Common myeloid progenitor, CD34-positive (primary cell): ENCODE data around the gene ATXN7.

ENCODE experiments used
- CTCF ChIA-PET: fragments of 350-600 bp; sonication (Branson Sonifier 250); formaldehyde crosslinking; loops from one replicate; lab custom pipeline; 2021; ENCODE audit warnings: antibody characterized with exemption; lab: Charles Lee
- POLR2A ChIA-PET: fragments of 350-600 bp; sonication (Branson Sonifier 250); formaldehyde crosslinking; loops from one replicate; lab custom pipeline; 2021; ENCODE audit warnings: antibody characterized with exemption; lab: Charles Lee
- DNase-seq, 3 donors: peaks; one replicate each; pipeline versions ENCODE4 v3.0.0 to v3.0.0-alpha.2; 2013
- H3K27ac ChIP-seq, 2 experiments: 1 replicate in 1 of 2; 2 replicates in 1 of 2; pipeline ENCODE4 v1.7.0; 2013; ENCODE audit warnings: inconsistent platforms in 2 of 2, low read length in 2 of 2, mild to moderate bottlenecking in 2 of 2, low read depth in 1 of 2, moderate library complexity in 1 of 2; ENCODE audit not compliant: severe bottlenecking in 2 of 2, insufficient read depth in 1 of 2, poor library complexity in 1 of 2
- H3K27me3 ChIP-seq, 5 experiments: replicated peaks in 2 of 5; 1 replicate in 3 of 5; 2 replicates in 2 of 5; pipeline versions ENCODE4 v1.6.1 to v1.7.0; 2013; ENCODE audit warnings: low read length in 4 of 5, mild to moderate bottlenecking in 2 of 5, moderate library complexity in 2 of 5, inconsistent platforms in 1 of 5; ENCODE audit not compliant: insufficient read depth in 5 of 5, control insufficient read depth in 4 of 5
- H3K36me3 ChIP-seq, 4 experiments: 1 replicate in 2 of 4; 2 replicates in 2 of 4; pipeline versions ENCODE4 v1.6.1 to v1.7.0; 2013; ENCODE audit warnings: low read length in 3 of 4, control low read depth in 1 of 4, mild to moderate bottlenecking in 1 of 4; ENCODE audit not compliant: control insufficient read depth in 4 of 4, insufficient read depth in 4 of 4
- H3K4me1 ChIP-seq, 4 experiments: 1 replicate in 3 of 4; 2 replicates in 1 of 4; pipeline versions ENCODE4 v1.6.1 to v1.7.1; 2013; ENCODE audit warnings: low read length in 3 of 4, mild to moderate bottlenecking in 3 of 4, control low read depth in 1 of 4, inconsistent platforms in 1 of 4, moderate library complexity in 1 of 4; ENCODE audit not compliant: control insufficient read depth in 4 of 4, insufficient read depth in 4 of 4; ENCODE audit errors: control extremely low read depth in 1 of 4
- H3K4me3 ChIP-seq, 7 experiments: 1 replicate in 4 of 7; 2 replicates in 3 of 7; pipeline versions ENCODE4 v1.5.1 to v1.7.0; 2013; ENCODE audit warnings: mild to moderate bottlenecking in 7 of 7, low read length in 6 of 7, moderate library complexity in 6 of 7, inconsistent platforms in 2 of 7, low read depth in 2 of 7, control low read depth in 1 of 7; ENCODE audit not compliant: insufficient read depth in 4 of 7, control insufficient read depth in 1 of 7; ENCODE audit errors: extremely low read depth in 1 of 7
- H3K9me3 ChIP-seq, 5 experiments: 1 replicate in 4 of 5; 2 replicates in 1 of 5; pipeline versions ENCODE4 v1.6.1 to v1.7.1; 2013; ENCODE audit warnings: low read length in 4 of 5, mild to moderate bottlenecking in 2 of 5, inconsistent platforms in 1 of 5, low read depth in 1 of 5, moderate library complexity in 1 of 5; ENCODE audit not compliant: control insufficient read depth in 4 of 5, insufficient read depth in 2 of 5; ENCODE audit errors: control extremely low read depth in 1 of 5
- WGBS: methylation state at CpG from one replicate; pipeline ENCODE4 v1.1.5; 2013; ENCODE audit not compliant: insufficient coverage; 5-methylcytosine and 5-hydroxymethylcytosine counted together

ATXN7 gene

DNA sequence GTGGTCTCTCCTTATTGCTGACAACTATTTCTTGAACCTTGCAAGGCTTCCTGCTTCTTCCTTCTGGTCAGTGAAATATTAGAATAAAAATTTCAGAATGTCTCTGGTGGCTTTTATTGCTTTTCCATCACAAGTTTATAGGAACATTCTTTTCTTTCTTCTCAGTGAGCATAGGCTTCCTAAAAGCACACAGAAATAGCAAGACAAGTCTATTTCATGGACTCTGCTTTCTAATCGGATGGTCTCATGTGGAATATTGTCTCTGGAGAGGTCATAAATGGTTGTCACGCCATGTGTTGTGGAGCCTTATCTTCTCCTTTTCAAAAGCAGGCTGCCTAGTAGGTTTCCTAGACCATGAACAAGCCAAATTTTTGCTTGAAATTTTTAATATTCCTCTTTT, 169.4 kb downstream of the ATXN7 start:
- Histone ChIP-seq H3K36me3 (no peaks in the 10 kb centered on the region), H3K4me1 (peaks cover 0 to 4% (median 3%) of the 10 kb centered on the region in 4 experiments), H3K27ac (no peak overlapping the region), H3K4me3 (no peak overlapping the region), H3K9me3 (peaks cover 0 to 2% (median 0%) of the 10 kb centered on the region in 5 experiments), H3K27me3 (peaks cover 7 to 32% (median 25%) of the 10 kb centered on the region in 5 experiments)
- ChIA-PET POLR2A (no interaction called here), CTCF (interaction anchor here (0.7 to 1.8 kb wide), 5 partner anchors 16 to 452 kb away, joined by 3 to 15 read pairs (median 3); no protein-coding TSS in a partner anchor)
- 100% methylated on average over 2 of the region's 2 CpGs for WGBS
- DNase-seq = no peak

DNA sequence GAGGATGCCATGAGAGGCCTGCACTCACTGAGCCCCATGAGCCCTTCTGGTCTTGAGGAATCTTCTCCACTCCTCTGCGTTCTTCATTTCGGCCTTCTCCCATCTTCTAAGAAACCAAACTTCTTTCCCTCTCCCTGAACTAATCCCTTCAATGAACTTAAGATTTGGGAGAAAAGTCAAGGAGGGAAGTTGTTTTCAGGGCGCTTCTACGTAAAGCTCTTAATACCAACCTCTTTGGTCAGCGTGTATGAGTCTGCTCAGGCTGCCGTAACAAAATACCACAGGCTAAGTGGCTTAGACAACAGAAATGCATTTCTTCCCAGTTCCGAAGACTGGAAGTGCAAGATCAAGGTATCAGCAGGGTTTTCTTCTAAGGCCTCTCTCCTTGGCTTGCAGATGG, 173.4 kb downstream of the ATXN7 start:
- ChIA-PET POLR2A (no interaction called here), CTCF (no interaction called here)

DNA sequence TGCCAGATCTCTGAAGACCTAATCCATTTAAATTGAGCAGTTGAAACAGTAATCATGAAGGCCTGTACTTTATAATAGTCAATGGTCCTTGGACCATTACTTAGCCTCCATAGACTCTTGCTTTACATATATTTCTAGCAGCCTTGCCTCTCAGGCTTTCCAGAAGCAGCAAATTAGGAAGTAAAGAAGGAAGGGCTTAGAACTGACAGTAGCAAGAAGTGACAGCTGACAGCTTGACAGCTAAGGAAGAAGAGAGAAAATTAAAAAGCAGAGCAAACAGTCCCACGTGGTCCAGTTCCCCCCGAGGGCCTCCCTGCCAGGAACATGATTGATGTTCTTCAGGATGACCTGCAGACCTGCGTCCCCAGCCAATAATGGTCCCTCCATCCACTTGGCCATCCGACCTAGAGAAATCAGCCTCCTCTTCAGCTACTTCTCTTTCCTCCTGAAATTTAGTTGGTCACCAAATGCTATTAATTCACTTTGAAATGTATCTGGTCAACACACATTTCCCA, 174.6 kb downstream of the ATXN7 start:
- WGBS = 48% methylated on average over 4 of the region's 4 CpGs
- POLR2A ChIA-PET = no interaction called here
- H3K36me3 ChIP-seq = no peaks in the 10 kb centered on the region

More for the DNA sequence above, 173.4 kb downstream of the ATXN7 start:
- no peak for DNase-seq
- 96% methylated on average over 5 of the region's 7 CpGs for WGBS
- Histone ChIP-seq H3K36me3 (no peaks in the 10 kb centered on the region), H3K27me3 (peaks cover 5 to 22% (median 18%) of the 10 kb centered on the region in 5 experiments), H3K9me3 (peaks cover 0 to 2% (median 0%) of the 10 kb centered on the region in 5 experiments), H3K4me3 (no peak overlapping the region), H3K4me1 (no peaks in the 10 kb centered on the region), H3K27ac (no peak overlapping the region)

GRCh38 chr3:64039332-64039731, 175.7 kb downstream of the ATXN7 start:
- CTCF ChIA-PET = interaction anchor here (1.1 kb wide), 1 partner anchor 445 kb away, joined by 4 read pairs; no protein-coding TSS in a partner anchor
- DNase-seq = no peak
- no peaks in the 10 kb centered on the region for H3K4me1 ChIP-seq
- POLR2A ChIA-PET = no interaction called here
- H3K27me3 ChIP-seq = peaks cover 5 to 23% (median 13%) of the 10 kb centered on the region in 5 experiments
- H3K27ac ChIP-seq = no peak overlapping the region
- no peak overlapping the region for H3K4me3 ChIP-seq
- H3K9me3 ChIP-seq = no peaks in the 10 kb centered on the region
- 92% methylated on average over 2 of the region's 4 CpGs for WGBS
- no peaks in the 10 kb centered on the region for H3K36me3 ChIP-seq

More for the DNA sequence above, 174.6 kb downstream of the ATXN7 start:
- H3K4me3 ChIP-seq = no peak overlapping the region
- no peaks in the 10 kb centered on the region for H3K4me1 ChIP-seq
- CTCF ChIA-PET = interaction anchor here (0.7 to 1.3 kb wide), 3 partner anchors 15 to 446 kb away, joined by 3 to 4 read pairs (median 3); partner anchors contain the start of gene PSMD6
- no peak for DNase-seq
- no peak overlapping the region for H3K27ac ChIP-seq
- peaks cover 0 to 2% (median 0%) of the 10 kb centered on the region in 5 experiments for H3K9me3 ChIP-seq
- H3K27me3 ChIP-seq = peaks cover 5 to 20% (median 15%) of the 10 kb centered on the region in 5 experiments

GRCh38 chr3:64039981-64040733, 176.5 kb downstream of the ATXN7 start:
- DNase-seq = no peak
- H3K4me3 ChIP-seq = no peak overlapping the region
- H3K4me1 ChIP-seq = no peaks in the 10 kb centered on the region
- H3K27me3 ChIP-seq = peaks cover 5 to 20% (median 12%) of the 10 kb centered on the region in 5 experiments
- ChIA-PET POLR2A (no interaction called here), CTCF (interaction anchor here (0.8 kb wide), 1 partner anchor 9 kb away, joined by 3 read pairs; no protein-coding TSS in a partner anchor)
- H3K27ac ChIP-seq = no peak overlapping the region
- 97% methylated on average over 4 of the region's 5 CpGs for WGBS
- no peaks in the 10 kb centered on the region for H3K36me3 ChIP-seq
- no peaks in the 10 kb centered on the region for H3K9me3 ChIP-seq

- Histone ChIP-seq H3K9me3 (no peaks in the 10 kb centered on the region), H3K4me1 (no peaks in the 10 kb centered on the region), H3K27me3 (peaks cover 2 to 32% (median 15%) of the 10 kb centered on the region in 5 experiments), H3K4me3 (no peak overlapping the region), H3K27ac (no peak overlapping the region), H3K36me3 (no peaks in the 10 kb centered on the region)
- WGBS = no CpG with 5 or more reads among the region's 1 CpG
- no peak for DNase-seq
- ChIA-PET CTCF (interaction anchor here (1.1 kb wide), 1 partner anchor 45 kb away, joined by 3 read pairs; no protein-coding TSS in a partner anchor), POLR2A (no interaction called here)
These were observed 179.3 kb downstream of the ATXN7 start for GRCh38 chr3:64042952-64043351.

DNA sequence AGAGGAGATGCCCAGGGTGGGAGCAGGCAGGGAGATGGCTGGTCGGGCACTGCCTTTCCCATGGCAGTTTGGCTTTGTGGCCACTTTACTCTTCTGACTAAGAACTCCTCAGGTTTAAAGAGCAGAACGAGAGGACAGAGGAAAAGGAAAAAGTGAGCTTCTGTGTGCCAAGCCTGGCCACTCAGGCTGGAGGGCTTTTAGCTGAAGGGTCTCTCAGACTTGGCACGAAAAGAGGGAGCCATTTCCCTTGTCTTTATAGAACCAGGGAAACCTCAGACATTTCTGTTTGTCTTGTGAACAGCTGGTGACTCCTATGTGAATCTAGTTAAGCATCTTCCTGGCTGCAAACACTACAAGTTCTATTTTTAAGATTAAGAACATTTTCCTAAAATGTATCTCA, 182.9 kb downstream of the ATXN7 start:
- Histone ChIP-seq H3K9me3 (no peaks in the 10 kb centered on the region), H3K27me3 (peaks cover 2 to 25% (median 12%) of the 10 kb centered on the region in 5 experiments)
- CTCF ChIA-PET = interaction anchor here (0.6 kb wide), 1 partner anchor 23 kb away, joined by 3 read pairs; no protein-coding TSS in a partner anchor

More for the DNA sequence above, 182.9 kb downstream of the ATXN7 start:
- WGBS = 85% methylated on average over 3 of the region's 3 CpGs
- no peak for DNase-seq
- H3K27ac ChIP-seq = no peak overlapping the region
- peaks cover 0 to 5% (median 0%) of the 10 kb centered on the region in 4 experiments for H3K4me1 ChIP-seq
- POLR2A ChIA-PET = no interaction called here
- H3K36me3 ChIP-seq = no peaks in the 10 kb centered on the region
- no peak overlapping the region for H3K4me3 ChIP-seq
